Right cardiac atrium (tissue), 5 donors: ENCODE measurements around the gene AGO4. TPM values are rescaled to one million over a fixed set of nuclear protein-coding genes. Genes with fewer than 3 reads are reported as not detected.

Experiments
- polyA plus RNA-seq: library from polyadenylated mRNA; stranded (reverse); fragments of 200-250 nt; gene quantifications from one replicate; pipeline ENCODE4 v1.2.3, GENCODE V29; 2013
- total RNA-seq, 4 donors: library from RNA; stranded (reverse); fragmentation: NEBNext Ultra II Directional; extraction: Animal tissue kit (Norgen Biotek cat#: 25700); gene quantifications; one replicate each; pipeline ENCODE4 v1.2.1, GENCODE V29; 2021
- donor health status: healthy with polysubstance abuse.
- donor health status: DM: no; HTN: yes; CAD: no.
- donor health status: DM: no; HTN: no; CAD: no.
- donor health status: DM: no; HTN: yes; CAD: no; lungs with severe emphysema.
- donor health status: DM: yes; HTN: yes; CAD: no.

AGO4 gene
- total and polyA plus RNA-seq, 5 donors = 8.5 to 22.9 (median 19.4) TPM

Other genes starting within 250 kb of the AGO4 start
- gene TFAP2E, start 234.7 kb upstream of the AGO4 start, total RNA-seq = under 1 TPM; 0.17 to 0.31 (median 0.27) TPM
- gene TFAP2E, start 234.7 kb upstream of the AGO4 start, polyA plus RNA-seq = 0.34 TPM
- 10 to 100 TPM; 32.0 to 37.3 (median 35.7) TPM for gene PSMB2, start 166.5 kb upstream of the AGO4 start, total RNA-seq
- 36.8 TPM for gene PSMB2, start 166.5 kb upstream of the AGO4 start, polyA plus RNA-seq
- 10 to 100 TPM; 15.1 to 19.6 (median 16.3) TPM for gene C1orf216, start 89.1 kb upstream of the AGO4 start, total RNA-seq
- 9.3 TPM for gene C1orf216, start 89.1 kb upstream of the AGO4 start, polyA plus RNA-seq
- 1 to 10 TPM in 1 of 4 donors, under 1 TPM in 3; 0.22 to 1.8 (median 0.44) TPM for gene CLSPN, start 38.0 kb upstream of the AGO4 start, total RNA-seq
- gene CLSPN, start 38.0 kb upstream of the AGO4 start, polyA plus RNA-seq = 0.16 TPM
- gene AGO1, start 75.2 kb downstream of the AGO4 start, total RNA-seq = 10 to 100 TPM; 26.9 to 35.4 (median 29.8) TPM
- gene AGO1, start 75.2 kb downstream of the AGO4 start, polyA plus RNA-seq = 4.9 TPM
- gene AGO3, start 123.1 kb downstream of the AGO4 start, total RNA-seq = 10 to 100 TPM; 17.7 to 24.1 (median 20.2) TPM
- gene AGO3, start 123.1 kb downstream of the AGO4 start, polyA plus RNA-seq = 3.8 TPM